GM19452 (cell line): ENCODE measurements around the gene HARBI1.
A peak's percentile ranks its signal among the peaks of the same experiment; 100 is the strongest.

Experiments
- ATAC-seq: cut with Tn5 transposase; IDR thresholded peaks from one replicate; pipeline ENCODE4 v1.9.1; 2021; ENCODE audit not compliant: unreplicated experiment

The HARBI1 gene

GRCh38 chr11:46617134-46617971 is at the start of gene HARBI1, which contains the start of gene ATG13:
HARBI1 (minus strand) TSS chr11:46617227; CDS start chr11:46616237, 990 bp downstream.
ATG13 (plus strand) TSS chr11:46617553; CDS start chr11:46644292, 26,739 bp downstream.
- ATAC-seq, result peak; percentile 96

DNA sequence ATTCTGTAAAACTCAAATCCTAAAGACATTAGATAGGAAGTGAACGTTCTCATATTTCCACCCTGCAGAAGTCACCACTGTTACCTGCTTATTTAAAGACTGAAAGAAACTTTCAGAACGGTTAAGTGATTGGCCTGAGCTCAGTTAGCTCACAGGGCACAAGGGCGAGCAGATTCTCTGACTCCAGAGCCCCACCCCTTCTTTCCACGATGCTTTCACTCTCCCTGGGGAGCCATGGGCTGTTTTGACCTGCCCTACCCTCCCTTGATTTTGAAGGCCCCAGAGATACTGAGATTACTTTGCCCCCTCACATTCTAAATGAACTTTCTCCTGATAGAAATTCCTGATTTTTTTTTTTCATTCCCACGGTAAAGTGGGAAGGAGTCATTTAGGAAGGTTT is 49.5 kb upstream of the HARBI1 start:
- ATAC-seq, result no peak

GRCh38 chr11:46665356-46665755 is 48.3 kb upstream of the HARBI1 start:
- no peak for ATAC-seq

GRCh38 chr11:46664612-46665011 is 47.6 kb upstream of the HARBI1 start:
- ATAC-seq, result no peak

DNA sequence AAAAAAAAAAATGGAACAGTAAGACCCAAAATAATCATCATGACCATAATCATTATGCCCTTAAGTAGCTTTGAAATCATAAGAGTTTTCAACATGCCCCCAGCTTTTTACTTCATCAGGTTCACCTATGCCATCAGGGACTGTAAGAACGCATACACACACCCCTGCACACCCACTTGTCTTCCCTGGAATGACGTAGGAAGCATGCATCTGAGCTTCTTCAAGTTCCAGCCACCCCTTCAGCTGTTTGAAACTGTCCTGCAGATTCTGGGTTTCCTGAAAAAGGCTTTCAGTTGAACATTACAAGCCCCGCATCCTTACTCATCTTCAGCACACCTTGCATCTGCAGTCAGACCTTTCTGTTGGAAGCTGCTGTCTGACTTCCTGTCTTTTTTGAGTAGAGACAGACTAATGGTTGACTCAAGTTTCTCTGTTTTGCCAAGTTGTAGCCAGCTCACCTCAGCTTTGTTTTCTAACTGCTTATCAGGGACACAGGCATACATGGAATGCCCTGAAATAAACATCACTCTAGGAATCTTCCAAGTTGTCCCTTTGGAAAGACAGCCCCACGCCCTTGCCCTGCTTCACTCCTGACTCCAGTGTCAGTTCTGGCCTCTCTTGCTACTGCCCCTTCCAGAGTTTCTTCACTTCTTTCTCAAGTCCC is 46.4 kb upstream of the HARBI1 start:
- ATAC-seq, result no peak

DNA sequence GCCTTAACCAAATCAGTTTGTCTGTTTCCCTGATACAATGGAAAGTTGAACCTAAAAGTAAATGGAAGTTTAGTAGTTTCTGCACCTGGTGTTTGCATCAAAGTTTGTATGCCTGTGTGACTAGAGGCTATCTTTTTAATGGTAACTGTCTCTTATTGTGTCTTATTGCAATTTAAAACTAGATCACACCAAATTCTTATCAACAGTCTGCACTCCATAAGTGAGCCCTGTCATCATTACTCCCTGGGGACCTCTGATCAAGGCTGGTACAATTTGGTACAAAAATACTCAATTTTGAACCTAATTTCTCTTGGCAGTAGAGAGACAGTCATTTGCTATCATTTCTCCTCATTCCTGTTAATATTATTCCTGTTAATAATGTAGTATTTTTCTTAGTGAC is 45.3 kb upstream of the HARBI1 start:
- ATAC-seq, result no peak

- ATAC-seq, result no peak
Observed at GRCh38 chr11:46661836-46662235, 44.8 kb upstream of the HARBI1 start.

DNA sequence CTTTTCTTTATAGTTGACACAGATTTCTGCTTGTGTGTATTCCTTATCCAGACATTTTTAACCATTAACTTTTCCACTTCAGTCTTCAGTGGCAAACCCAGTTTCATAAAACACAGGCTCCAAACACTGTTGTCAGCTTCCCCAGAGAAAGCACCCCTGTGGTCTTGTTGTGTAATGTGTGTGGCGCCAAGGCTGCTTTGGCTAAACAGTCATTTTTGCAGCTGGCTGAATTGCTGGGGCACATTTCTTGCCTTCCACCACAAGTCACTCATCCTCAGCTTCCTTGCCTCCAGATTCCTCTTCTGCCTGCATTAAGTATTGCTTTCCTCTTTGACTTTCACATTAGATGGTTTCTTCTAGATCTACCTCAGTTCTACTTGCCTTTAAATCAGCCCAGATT is 42.9 kb upstream of the HARBI1 start:
- ATAC-seq, result no peak

- ATAC-seq, result no peak
Observed at GRCh38 chr11:46658259-46658658, 41.2 kb upstream of the HARBI1 start.

DNA sequence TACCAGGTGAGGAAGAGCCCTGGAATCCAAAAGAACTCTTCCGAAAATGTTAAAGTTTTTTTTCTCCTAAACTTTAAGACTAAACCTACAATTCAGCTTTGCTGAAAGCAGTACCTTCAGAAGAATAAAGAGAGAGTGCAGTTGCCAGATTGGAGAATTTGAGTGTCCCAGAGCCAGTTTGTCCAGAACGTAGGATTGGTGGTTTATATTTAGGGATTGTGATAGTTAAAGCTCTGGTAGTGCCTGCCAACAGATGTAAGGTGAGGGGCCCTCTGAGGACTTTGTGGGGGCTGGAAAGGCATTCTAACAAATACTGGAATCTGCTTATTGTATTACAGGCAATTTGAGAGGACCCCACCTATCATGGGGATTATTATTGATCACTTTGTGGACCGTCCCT is 40.2 kb upstream of the HARBI1 start:
- no peak for ATAC-seq

DNA sequence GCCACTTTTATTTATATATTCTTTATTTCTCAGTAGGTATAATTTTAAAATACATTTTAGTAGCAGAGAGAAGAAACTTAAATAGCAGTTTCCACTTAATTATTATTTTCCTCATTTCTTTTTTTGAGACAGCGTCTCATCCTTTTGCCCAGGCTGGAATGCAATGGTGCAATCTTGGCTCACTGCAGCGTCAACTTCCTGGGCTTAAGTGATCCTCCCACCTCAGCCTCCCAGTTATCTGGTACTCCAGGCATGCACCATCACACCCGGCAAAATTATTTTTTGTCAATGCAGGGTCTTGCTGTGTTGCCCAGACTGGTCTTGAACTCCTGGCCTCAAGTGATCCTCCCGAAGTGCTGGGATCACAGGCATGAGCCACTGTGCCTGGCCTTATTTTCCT is 38.6 kb upstream of the HARBI1 start:
- ATAC-seq, result no peak

DNA sequence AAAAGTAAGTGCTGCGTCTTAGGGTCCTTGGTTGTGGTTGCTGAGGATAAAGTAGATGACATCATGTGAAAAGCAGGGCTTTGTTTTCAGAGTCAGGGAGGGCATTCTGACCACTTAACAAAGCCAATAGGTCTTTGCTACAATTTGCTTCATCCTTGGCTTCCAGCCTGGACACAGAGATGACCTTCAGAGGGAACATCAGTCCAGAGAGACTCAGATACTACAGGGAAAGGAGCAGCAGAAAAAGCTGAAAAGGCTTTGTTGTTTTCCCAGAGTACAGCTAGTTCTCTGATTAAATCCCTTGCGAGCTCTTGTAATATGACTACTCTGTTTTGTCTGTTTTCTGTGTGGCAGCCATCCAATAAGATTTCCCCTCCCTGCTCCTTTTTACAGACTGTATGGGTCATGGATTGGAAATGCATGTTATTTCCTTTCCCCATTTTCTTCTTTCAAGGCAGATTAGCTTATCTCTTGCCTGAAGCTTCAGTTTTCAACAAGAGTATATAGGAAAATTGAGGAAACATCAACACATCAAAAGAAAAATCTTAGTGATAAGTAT is 32.2 kb upstream of the HARBI1 start:
- no peak for ATAC-seq

GRCh38 chr11:46643986-46644385 is 27.0 kb upstream of the HARBI1 start:
- no peak for ATAC-seq

GRCh38 chr11:46643531-46643930 is 26.5 kb upstream of the HARBI1 start:
- no peak for ATAC-seq

GRCh38 chr11:46642627-46643335 is 25.8 kb upstream of the HARBI1 start:
- ATAC-seq, result no peak

DNA sequence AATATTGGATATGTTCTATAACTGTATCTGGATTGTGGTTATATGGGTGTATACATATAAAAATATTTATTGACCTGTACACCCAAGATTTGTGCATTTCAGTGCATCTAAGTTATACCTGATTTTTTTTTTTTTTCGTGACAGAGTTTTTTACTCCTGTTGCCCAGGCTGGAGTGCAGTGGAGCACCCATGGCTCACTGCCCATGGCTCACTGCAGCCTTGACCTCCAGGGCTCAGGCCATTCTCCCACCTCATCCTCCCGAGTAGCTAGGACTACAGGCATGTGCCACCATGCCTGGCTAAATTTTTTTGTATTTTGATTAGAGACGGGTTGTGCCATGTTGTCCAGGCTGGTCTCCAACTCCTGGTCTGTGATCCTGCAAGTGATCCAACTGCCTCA is 24.6 kb upstream of the HARBI1 start:
- no peak for ATAC-seq

- no peak for ATAC-seq
Observed at GRCh38 chr11:46640036-46640788, 23.2 kb upstream of the HARBI1 start.

DNA sequence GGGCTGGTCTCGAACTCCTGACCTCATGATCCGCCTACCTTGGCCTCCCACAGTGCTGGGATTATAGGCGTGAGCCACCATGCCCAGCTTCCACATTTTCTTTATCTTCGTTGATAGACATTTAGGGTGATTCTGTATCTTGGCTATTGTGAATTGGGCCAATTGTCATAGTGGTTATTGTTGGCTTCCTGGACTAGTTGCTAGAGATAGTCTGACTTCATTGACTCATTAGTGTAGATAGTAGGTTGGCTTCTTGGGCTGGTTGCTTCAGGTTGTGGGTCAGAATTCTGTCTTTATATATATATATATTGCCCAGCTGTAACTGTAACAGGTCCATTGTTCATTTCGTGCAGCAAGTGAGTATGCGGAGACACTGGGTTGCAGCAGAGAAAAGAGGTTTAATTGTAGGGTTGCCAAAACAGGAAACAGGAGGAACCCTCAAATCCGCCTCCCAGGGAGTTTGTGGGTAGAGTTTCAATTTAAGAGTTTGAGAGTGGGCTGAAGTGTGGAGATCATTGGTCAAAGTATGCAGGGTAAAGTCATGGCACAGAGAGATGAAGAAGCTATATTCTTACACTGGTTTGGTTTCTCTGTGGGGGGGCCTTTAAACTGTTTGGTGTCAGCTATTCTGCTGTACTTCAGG is 22.3 kb upstream of the HARBI1 start:
- no peak for ATAC-seq

GRCh38 chr11:46637546-46637945 is 20.5 kb upstream of the HARBI1 start:
- no peak for ATAC-seq

GRCh38 chr11:46635557-46636139 is 18.6 kb upstream of the HARBI1 start:
- ATAC-seq, result no peak
